Left kidney (tissue), 8 donors: Measurements from ENCODE around the gene CHST6. TPM values are rescaled to one million over a fixed set of nuclear protein-coding genes. Genes with fewer than 3 reads are reported as not detected.
A peak's percentile ranks its signal among the peaks of the same experiment; 100 is the strongest.
"Not testable (repeated sequence)": the region's sequence is repeated elsewhere in the genome, so short reads cannot be mapped to it uniquely, and the experiment has no call there.

Experiments
- DNase-seq: peaks from one replicate; pipeline ENCODE4 v3.0.0-alpha.2; 2013
- long read RNA-seq, 8 donors: transcript quantifications; one replicate each; lab custom pipeline, GENCODE V29; 2026
- polyA plus RNA-seq: library from polyadenylated mRNA; unstranded; fragments of 120-200 nt; gene quantifications from one replicate; pipeline ENCODE4 v1.2.1, GENCODE V29; 2013; ENCODE audit not compliant: insufficient read length

CHST6 gene
- 0.98 TPM for polyA plus RNA-seq
- long read RNA-seq, donor 1, full-length matches to known transcripts: 2 of 2 reads
- long read RNA-seq, donor 1, partial matches to known transcripts: 0 of 2 reads
- long read RNA-seq, donor 1, other reads (novel, unspliced or antisense): 0 of 2 reads
- long read RNA-seq, donor 2, full-length matches to known transcripts: 1 of 1 reads
- long read RNA-seq, donor 2, partial matches to known transcripts: 0 of 1 reads
- long read RNA-seq, donor 2, other reads (novel, unspliced or antisense): 0 of 1 reads
- long read RNA-seq, donor 3: 0 reads
- long read RNA-seq, donor 4: 0 reads
- long read RNA-seq, donor 5: 0 reads
- long read RNA-seq, donor 6: 0 reads
- long read RNA-seq, donor 7, full-length matches to known transcripts: 1 of 1 reads
- long read RNA-seq, donor 7, partial matches to known transcripts: 0 of 1 reads
- long read RNA-seq, donor 7, other reads (novel, unspliced or antisense): 0 of 1 reads
- long read RNA-seq, donor 8: 0 reads

DNA sequence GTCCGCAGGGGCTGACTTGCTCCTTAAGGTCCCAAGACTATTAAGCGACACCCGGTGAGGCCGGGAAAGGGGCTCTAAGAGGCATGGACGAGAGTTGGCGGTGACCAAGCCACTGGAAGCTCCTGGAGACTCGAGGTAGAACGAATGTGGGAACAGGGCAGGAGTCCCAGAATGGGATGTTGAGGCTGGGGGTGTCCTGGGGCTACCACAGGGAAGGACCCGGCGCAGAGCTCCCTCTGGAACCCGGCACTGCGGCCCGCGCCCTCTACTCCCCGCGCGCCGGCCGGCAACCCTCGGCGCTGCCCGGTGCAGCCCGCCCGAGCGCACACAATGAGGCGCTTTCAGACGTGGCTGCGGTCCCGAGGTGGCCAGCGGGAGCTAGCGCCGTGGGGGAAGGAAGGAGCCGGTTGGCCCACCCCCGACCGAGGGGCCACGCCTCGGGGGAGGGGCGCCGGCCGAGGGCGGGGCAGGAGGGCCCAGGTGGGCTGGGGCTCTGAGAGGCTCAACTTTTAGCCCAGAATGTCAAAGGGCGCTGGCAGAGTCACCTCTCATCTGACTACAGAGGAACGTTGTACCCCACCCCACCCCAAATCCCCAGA lies at the start of gene CHST6:
CHST6 (minus strand) TSS at position 366 of the 599 bp plus-strand sequence. CDS start 15,613 bp downstream, outside the sequence.
- DNase-seq: peak; percentile 39

GRCh38 chr16:75542462-75542861 lies 47.2 kb upstream of the CHST6 start:
- not testable (repeated sequence) for DNase-seq

DNA sequence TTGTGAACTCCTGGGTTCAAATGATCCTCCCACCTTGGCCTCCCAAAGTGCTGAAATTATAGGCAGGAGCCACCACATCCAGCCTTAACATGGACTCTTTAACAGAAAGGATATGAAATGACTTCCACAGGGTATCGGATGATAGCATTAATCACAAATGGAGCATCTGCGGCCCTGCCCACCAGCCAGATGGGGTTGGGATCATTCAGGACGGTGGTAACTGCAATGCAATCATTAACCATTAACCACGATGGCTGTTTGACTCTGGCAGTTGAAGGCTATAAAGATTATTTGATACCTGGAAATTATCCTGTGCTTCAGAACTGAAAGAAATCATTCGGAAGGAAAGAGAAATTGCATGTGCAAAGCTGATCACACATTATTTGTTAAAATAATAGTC lies 46.0 kb upstream of the CHST6 start:
- no peak for DNase-seq

- not testable (repeated sequence) for DNase-seq
Observed at GRCh38 chr16:75538882-75539565, 43.8 kb upstream of the CHST6 start.

- DNase-seq: no peak
Observed at GRCh38 chr16:75537776-75538175, 42.5 kb upstream of the CHST6 start.

GRCh38 chr16:75535901-75536300 lies 40.7 kb upstream of the CHST6 start, which contains the start of gene CHST5:
Gene CHST5, minus strand, starts transcription at chr16:75536108. Its CDS starts 5,724 bp downstream, at chr16:75530384.
- no peak for DNase-seq

DNA sequence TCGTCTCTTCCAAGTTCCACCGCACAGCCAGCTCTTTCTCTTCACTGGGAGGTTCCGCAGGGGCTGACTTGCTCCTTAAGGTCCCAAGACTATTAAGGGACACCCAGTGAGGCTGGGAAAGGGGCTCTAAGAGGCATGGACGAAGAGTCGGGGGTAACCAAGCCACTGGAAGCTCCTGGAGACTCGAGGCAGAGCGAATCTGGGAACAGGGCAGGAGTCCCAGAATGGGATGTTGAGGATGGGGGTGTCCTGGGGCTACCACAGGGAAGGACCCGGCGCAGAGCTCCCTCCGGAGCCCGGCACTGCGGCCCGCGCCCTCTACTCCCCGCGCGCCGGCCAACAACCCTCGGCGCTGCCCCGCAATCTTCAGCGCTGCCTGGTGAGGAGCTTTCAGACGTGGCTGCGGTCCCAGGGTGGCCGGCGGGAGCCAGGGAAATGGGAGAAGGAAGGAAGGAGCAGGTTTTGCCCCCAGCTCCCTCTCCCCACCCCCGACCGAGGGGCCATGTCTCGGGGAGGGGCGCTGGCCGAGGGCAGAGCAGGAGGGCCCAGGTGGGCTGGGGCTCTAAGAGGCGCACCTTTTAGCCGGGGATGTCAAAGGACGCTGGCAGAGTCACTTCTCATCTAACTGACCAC lies 40.1 kb upstream of the CHST6 start:
- DNase-seq: no peak

GRCh38 chr16:75534560-75535205 lies 39.4 kb upstream of the CHST6 start:
- peak; percentile 31 for DNase-seq

DNA sequence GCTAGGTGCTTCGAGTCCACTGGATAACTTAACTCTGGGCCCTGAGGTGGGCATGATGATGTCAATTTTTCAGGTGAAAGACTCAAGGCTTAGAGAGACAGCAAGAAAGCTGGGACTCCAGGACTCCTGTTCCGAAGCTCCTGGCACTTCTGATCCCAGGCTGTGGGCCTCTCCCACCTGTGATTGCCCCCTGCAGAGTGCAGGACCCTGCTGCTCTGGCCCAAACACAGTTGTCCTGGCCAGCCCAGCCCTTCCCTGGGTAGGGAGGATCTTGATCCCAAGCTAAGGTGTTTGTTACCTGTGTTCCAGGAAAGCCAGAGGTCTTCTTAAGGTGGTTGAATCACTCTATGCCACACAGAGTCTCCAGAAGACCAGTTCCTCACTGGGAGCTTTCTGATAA lies 37.5 kb upstream of the CHST6 start:
- DNase-seq: no peak

GRCh38 chr16:75532142-75532765 lies 37.0 kb upstream of the CHST6 start:
- no peak for DNase-seq

DNA sequence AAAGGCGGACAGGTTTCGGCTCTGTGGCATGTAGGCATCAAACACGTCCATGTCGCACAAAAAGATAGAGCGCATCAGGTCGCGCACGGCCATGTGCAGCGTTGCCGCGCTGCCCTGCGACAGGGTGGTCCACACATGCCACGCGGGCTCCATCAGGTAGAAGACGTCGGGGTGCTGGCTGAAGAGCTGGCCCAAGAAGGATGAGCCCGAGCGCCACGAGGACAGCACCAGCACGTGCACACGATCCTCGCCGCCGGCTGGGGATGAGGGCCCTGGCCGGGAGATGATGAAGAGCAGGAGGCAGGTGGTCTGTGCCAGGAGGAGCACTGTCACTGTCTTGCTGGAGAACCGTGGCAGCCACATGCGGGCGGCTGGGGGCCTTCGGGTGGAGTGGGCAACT lies 34.7 kb upstream of the CHST6 start:
- DNase-seq: no peak

GRCh38 chr16:75529056-75529905 lies 34.0 kb upstream of the CHST6 start:
- DNase-seq: no peak

GRCh38 chr16:75527825-75528299 lies 32.6 kb upstream of the CHST6 start:
- DNase-seq: no peak

- DNase-seq: no peak
Observed at GRCh38 chr16:75526032-75526790, 31.0 kb upstream of the CHST6 start.

- no peak for DNase-seq
Observed at GRCh38 chr16:75519175-75519574, 23.9 kb upstream of the CHST6 start.

DNA sequence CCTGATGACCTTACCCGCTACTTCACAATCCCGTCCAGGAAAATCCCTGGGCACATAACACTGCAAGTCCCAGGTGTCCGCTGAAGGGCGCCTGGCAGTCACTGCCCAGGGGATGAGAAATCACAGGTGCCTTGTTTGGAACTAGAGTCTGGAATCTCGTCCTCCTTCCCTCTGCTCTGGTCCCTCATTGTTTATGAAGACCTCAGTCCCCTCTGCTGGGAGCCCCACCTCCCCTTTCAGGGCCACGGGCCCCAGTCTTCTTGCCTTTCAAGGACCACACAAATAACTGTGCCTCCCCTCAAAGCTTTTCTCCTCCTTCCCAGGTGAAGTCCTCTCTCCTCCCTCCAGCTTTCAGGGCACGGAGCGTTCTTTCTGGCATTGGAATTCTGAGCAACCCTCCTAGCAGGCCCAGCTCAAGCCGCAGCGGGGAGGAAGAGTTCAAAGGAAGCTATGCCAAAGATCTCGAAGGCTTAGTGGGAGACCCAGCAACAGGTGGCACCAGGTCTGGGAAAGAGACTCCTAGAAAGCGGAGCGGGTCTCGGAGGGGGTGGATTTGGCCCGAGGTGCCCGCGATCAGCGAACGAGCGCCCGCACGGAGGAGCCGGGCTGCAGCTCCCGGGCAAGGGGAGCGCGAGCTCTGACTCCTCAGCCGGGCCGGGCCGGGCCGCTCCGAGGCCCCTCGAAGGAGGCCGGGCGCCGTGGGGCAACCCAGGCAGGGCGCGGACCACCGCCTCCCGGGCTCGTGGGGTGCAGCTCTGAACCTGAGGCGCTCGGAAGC lies 21.1 kb upstream of the CHST6 start:
- not testable (repeated sequence) for DNase-seq

- no peak for DNase-seq
Observed at GRCh38 chr16:75514296-75514695, 19.1 kb upstream of the CHST6 start.

DNA sequence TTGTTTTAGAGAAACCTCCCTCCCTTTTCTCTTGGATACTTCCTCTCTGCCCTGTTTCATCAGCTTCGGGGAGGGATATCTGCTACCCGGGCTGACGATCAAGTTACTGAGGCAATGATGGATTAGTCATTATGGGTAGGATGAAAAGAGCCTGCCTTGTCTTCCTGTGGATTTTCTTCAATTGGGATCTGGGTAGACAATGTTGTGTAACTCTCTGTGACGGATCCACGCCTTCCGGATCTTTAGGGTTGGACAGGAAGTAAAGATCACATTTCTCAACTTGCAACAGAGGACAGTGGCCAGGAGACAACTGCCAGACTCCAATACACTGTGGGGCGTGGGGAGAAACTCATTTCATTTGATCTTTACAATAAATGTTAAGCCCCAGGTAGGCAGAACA lies 11.3 kb upstream of the CHST6 start:
- no peak for DNase-seq
